Measurements from ENCODE around the gene ELL2. TPM values are rescaled to one million over a fixed set of nuclear protein-coding genes. Genes with fewer than 3 reads are reported as not detected.

The ELL2 gene
- total and polyA plus RNA-seq, 12 donors: 10.5 to 68.2 (median 27.2) TPM

- ATAC-seq (no peak), DNase-seq (no peak)
- Histone ChIP-seq H3K36me3 (no peaks in the 10 kb centered on the region), H3K4me1 (peaks cover 0 to 52% (median 12%) of the 10 kb centered on the region in 9 donors), H3K27me3 (no peaks in the 10 kb centered on the region), H3K9me3 (no peaks in the 10 kb centered on the region), H3K4me3 (no peak overlapping the region), H3K27ac (peak overlapping the region in 1 of 10 donors; percentile 79)
- intact Hi-C loops (cut with DNase I): loop anchor here in 9 of 10 donors (5.0 to 10.0 kb wide), 5 partner anchors 113 to 291 kb away; partner anchors contain the start of genes ARSK (in 2 of the 9), SKIC3 (in 2 of the 9), RFESD (in 1 of the 9) and RHOBTB3 (in 1 of the 9)
- no peak for TF ChIP-seq CTCF (IDR thresholded peaks at IDR 0.05)
- 60 to 76% methylated on average over 3 of the region's 3 CpGs for WGBS, 2 donors
Measured at GRCh38 chr5:95845391-95845790, 116.3 kb downstream of the ELL2 start.

- Histone ChIP-seq H3K36me3 (no peaks in the 10 kb centered on the region), H3K27ac (peak overlapping the region in 5 of 10 donors; percentile 8 to 79 (median 34)), H3K27me3 (no peaks in the 10 kb centered on the region), H3K9me3 (no peaks in the 10 kb centered on the region), H3K4me1 (peaks cover 0 to 59% (median 12%) of the 10 kb centered on the region in 9 donors), H3K4me3 (no peak overlapping the region)
- WGBS, 2 donors: 52 to 60% methylated on average over 3 of the region's 3 CpGs
- ATAC-seq (peak in 1 of 8 donors; percentile 43), DNase-seq (no peak)
- TF ChIP-seq CTCF (IDR thresholded peaks at IDR 0.05): no peak
- intact Hi-C loops (cut with DNase I): loop anchor here in 6 of 10 donors (1.0 to 10.0 kb wide), 5 partner anchors 62 to 289 kb away; partner anchors contain the start of genes ARSK (in 2 of the 6), SKIC3 (in 2 of the 6) and RFESD (in 1 of the 6)
Measured at GRCh38 chr5:95843733-95844223, 117.9 kb downstream of the ELL2 start.

GRCh38 chr5:95842854-95843544 lies 118.7 kb downstream of the ELL2 start:
- Histone ChIP-seq H3K4me3 (no peak overlapping the region), H3K27me3 (no peaks in the 10 kb centered on the region), H3K4me1 (peaks cover 0 to 55% (median 12%) of the 10 kb centered on the region in 9 donors), H3K9me3 (no peaks in the 10 kb centered on the region), H3K36me3 (no peaks in the 10 kb centered on the region), H3K27ac (peak overlapping the region in 9 of 10 donors; percentile 14 to 79 (median 41))
- peak in 7 of 9 donors; percentile 21 to 55 (median 48) for TF ChIP-seq CTCF (IDR thresholded peaks at IDR 0.05)
- 55 to 57% methylated on average over 11 of the region's 11 CpGs for WGBS, 2 donors
- peak; percentile 41 to 67 for DNase-seq
- peak; percentile 63 to 81 (median 73) for ATAC-seq
- intact Hi-C loops (cut with DNase I): loop anchor here in 6 of 10 donors (1.0 to 10.0 kb wide), 5 partner anchors 62 to 288 kb away; partner anchors contain the start of genes ARSK (in 2 of the 6), SKIC3 (in 2 of the 6) and RFESD (in 1 of the 6)

Measured in heart right ventricle (tissue), 16 donors.